DOHH2 (cell line): Measurements from ENCODE around the gene MAP2K2.

ENCODE experiments used
- EZH2phosphoT487 ChIP-seq: fragments of 200-600 bp; sonication (generic); IDR thresholded peaks from 2 replicates; pipeline ENCODE4 v1.6.1; 2017; ENCODE audit warnings: borderline replicate concordance, mild to moderate bottlenecking, antibody characterized with exemption, low read length, moderate library complexity, mixed read lengths
- TF ChIP-seq, protein P1 (sequence below): fragments of 200-600 bp; sonication (generic); IDR thresholded peaks from one replicate; pipeline ENCODE4 v1.5.1; 2014; ENCODE audit warnings: antibody characterized with exemption, mild to moderate bottlenecking, low read depth, low read length; ENCODE audit not compliant: poor library complexity, severe bottlenecking

DNA sequence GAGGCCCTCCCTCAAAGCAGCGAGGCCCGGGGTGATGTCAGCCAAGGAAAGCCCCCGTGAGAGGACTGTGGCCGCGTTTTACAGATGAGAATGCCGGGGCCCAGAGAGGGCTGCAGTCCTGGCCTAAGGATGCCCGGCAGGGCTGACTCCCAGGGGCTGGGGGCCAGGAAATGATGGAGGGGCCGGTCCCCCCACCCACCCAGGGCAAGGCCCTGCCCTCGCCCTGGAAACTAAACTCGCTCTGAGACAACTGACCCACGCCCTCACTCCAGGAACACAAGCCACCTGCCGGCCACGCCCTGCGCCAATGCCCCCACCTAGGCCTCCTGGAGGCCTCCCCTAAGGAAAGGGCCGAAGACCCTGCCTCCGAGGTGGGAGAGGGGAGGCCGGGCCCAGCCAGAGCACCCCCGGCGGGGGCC is 64.5 kb downstream of the MAP2K2 start:
- TF ChIP-seq, protein P1, sequence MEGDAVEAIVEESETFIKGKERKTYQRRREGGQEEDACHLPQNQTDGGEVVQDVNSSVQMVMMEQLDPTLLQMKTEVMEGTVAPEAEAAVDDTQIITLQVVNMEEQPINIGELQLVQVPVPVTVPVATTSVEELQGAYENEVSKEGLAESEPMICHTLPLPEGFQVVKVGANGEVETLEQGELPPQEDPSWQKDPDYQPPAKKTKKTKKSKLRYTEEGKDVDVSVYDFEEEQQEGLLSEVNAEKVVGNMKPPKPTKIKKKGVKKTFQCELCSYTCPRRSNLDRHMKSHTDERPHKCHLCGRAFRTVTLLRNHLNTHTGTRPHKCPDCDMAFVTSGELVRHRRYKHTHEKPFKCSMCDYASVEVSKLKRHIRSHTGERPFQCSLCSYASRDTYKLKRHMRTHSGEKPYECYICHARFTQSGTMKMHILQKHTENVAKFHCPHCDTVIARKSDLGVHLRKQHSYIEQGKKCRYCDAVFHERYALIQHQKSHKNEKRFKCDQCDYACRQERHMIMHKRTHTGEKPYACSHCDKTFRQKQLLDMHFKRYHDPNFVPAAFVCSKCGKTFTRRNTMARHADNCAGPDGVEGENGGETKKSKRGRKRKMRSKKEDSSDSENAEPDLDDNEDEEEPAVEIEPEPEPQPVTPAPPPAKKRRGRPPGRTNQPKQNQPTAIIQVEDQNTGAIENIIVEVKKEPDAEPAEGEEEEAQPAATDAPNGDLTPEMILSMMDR, result no peak
- TF ChIP-seq EZH2phosphoT487, result no peak
